ENCODE results near the gene CSNK2A3. TPM values are rescaled to one million over a fixed set of nuclear protein-coding genes. Genes with fewer than 3 reads are reported as not detected.

The CSNK2A3 gene
- total RNA-seq, 1 experiment from 2014 or later = 1.4 TPM

- TF ChIP-seq, protein P1, sequence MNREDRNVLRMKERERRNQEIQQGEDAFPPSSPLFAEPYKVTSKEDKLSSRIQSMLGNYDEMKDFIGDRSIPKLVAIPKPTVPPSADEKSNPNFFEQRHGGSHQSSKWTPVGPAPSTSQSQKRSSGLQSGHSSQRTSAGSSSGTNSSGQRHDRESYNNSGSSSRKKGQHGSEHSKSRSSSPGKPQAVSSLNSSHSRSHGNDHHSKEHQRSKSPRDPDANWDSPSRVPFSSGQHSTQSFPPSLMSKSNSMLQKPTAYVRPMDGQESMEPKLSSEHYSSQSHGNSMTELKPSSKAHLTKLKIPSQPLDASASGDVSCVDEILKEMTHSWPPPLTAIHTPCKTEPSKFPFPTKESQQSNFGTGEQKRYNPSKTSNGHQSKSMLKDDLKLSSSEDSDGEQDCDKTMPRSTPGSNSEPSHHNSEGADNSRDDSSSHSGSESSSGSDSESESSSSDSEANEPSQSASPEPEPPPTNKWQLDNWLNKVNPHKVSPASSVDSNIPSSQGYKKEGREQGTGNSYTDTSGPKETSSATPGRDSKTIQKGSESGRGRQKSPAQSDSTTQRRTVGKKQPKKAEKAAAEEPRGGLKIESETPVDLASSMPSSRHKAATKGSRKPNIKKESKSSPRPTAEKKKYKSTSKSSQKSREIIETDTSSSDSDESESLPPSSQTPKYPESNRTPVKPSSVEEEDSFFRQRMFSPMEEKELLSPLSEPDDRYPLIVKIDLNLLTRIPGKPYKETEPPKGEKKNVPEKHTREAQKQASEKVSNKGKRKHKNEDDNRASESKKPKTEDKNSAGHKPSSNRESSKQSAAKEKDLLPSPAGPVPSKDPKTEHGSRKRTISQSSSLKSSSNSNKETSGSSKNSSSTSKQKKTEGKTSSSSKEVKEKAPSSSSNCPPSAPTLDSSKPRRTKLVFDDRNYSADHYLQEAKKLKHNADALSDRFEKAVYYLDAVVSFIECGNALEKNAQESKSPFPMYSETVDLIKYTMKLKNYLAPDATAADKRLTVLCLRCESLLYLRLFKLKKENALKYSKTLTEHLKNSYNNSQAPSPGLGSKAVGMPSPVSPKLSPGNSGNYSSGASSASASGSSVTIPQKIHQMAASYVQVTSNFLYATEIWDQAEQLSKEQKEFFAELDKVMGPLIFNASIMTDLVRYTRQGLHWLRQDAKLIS (CRISPR knock-in tag; IDR thresholded peaks at IDR 0.05; ENCODE audit: borderline replicate concordance) = no peak
- TF ChIP-seq SMAD4 (CRISPR knock-in tag; IDR thresholded peaks at IDR 0.05) (no peak), ZNF416 (CRISPR knock-in tag; IDR thresholded peaks at IDR 0.05) (no peak), OVOL2 (CRISPR knock-in tag; IDR thresholded peaks at IDR 0.05; ENCODE audit: borderline replicate concordance) (no peak), TP53 (CRISPR knock-in tag; IDR thresholded peaks at IDR 0.05) (no peak), RELA (CRISPR knock-in tag; IDR thresholded peaks at IDR 0.05; ENCODE audit: borderline replicate concordance) (no peak), TCF7 (CRISPR knock-in tag; IDR thresholded peaks at IDR 0.05; ENCODE audit: low read depth) (no peak), FOXK1 (CRISPR knock-in tag; IDR thresholded peaks at IDR 0.05) (no peak), TEAD4 (CRISPR knock-in tag; IDR thresholded peaks at IDR 0.05) (no peak), MXD4 (CRISPR knock-in tag; IDR thresholded peaks at IDR 0.05; ENCODE audit: borderline replicate concordance) (no peak), ZNF423 (CRISPR knock-in tag; IDR thresholded peaks at IDR 0.05) (no peak), FOXJ3 (CRISPR knock-in tag; IDR thresholded peaks at IDR 0.05; ENCODE audit: borderline replicate concordance) (no peak), NFE2L1 (CRISPR knock-in tag; IDR thresholded peaks at IDR 0.05) (no peak), GRHL2 (CRISPR knock-in tag; IDR thresholded peaks at IDR 0.05; ENCODE audit: insufficient replicate concordance, severe bottlenecking) (no peak), ZNF232 (CRISPR knock-in tag; IDR thresholded peaks at IDR 0.05) (no peak), SMAD3 (CRISPR knock-in tag; IDR thresholded peaks at IDR 0.05; ENCODE audit: borderline replicate concordance) (no peak), PRDM15 (CRISPR knock-in tag; IDR thresholded peaks at IDR 0.05) (no peak), NFYB (CRISPR knock-in tag; conservative IDR thresholded peaks at IDR 0.05; ENCODE audit: low read depth) (no peak)
- TF ChIP-seq, protein P2, sequence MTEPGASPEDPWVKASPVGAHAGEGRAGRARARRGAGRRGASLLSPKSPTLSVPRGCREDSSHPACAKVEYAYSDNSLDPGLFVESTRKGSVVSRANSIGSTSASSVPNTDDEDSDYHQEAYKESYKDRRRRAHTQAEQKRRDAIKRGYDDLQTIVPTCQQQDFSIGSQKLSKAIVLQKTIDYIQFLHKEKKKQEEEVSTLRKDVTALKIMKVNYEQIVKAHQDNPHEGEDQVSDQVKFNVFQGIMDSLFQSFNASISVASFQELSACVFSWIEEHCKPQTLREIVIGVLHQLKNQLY (CRISPR knock-in tag; IDR thresholded peaks at IDR 0.05) = no peak
- TF ChIP-seq, protein P3, sequence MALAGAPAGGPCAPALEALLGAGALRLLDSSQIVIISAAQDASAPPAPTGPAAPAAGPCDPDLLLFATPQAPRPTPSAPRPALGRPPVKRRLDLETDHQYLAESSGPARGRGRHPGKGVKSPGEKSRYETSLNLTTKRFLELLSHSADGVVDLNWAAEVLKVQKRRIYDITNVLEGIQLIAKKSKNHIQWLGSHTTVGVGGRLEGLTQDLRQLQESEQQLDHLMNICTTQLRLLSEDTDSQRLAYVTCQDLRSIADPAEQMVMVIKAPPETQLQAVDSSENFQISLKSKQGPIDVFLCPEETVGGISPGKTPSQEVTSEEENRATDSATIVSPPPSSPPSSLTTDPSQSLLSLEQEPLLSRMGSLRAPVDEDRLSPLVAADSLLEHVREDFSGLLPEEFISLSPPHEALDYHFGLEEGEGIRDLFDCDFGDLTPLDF (CRISPR knock-in tag; IDR thresholded peaks at IDR 0.05) = no peak
- Mint-ChIP-seq H3K9me3 (no peaks in the 10 kb centered on the region), H3K4me1 (peaks cover 7% of the 10 kb centered on the region), H3K27me3 (ENCODE audit: low read depth) (no peaks in the 10 kb centered on the region), H3K27ac (no peak overlapping the region), H3K36me3 (no peaks in the 10 kb centered on the region), H3K4me3 (no peak overlapping the region)
- ATAC-seq (no peak), DNase-seq (ENCODE audit: low spot score) (no peak)
- ChIA-PET POLR2A (no interaction called here), CTCF (no interaction called here)
Measured at GRCh38 chr11:11311169-11311568, 41.9 kb downstream of the CSNK2A3 start.
